Measurements from ENCODE around the gene EDIL3. TPM values are rescaled to one million over a fixed set of nuclear protein-coding genes. Genes with fewer than 3 reads are reported as not detected.

EDIL3 gene
- total and polyA plus RNA-seq, 2 donors (not counting 3 experiments of a cell fraction or from before 2014, with no cell fraction given) = 9.1 to 28.8 TPM

- ChIA-PET POLR2A (no interaction called here), CTCF (interaction anchor here (1.0 kb wide), 1 partner anchor 18 kb away, joined by 3 read pairs; no protein-coding TSS in a partner anchor)
- no peaks in the 10 kb centered on the region for H3K27me3 ChIP-seq (ENCODE audit: control insufficient read depth in 2 of 2, insufficient read depth in 2 of 2, low read length in 2 of 2)
- H3K9me3 ChIP-seq (replicated peaks; ENCODE audit: control insufficient read depth, insufficient read depth, low read length) = no peaks in the 10 kb centered on the region
- H4K20me1 ChIP-seq (replicated peaks; ENCODE audit: control insufficient read depth, extremely low read depth, insufficient read depth, low read length) = no peaks in the 10 kb centered on the region
- dilution Hi-C loops (cut with MboI; ENCODE audit: extremely low pct_ligation_motif_present, low sequenced_read_pairs) = no loop called here
- DNase-seq (ENCODE audit: low read depth, low spot score) (no peak), FAIRE-seq (no peak)
- H3K9ac ChIP-seq (replicated peaks; ENCODE audit: extremely low read depth, insufficient read depth, low read length) = no peak overlapping the region
- H3K79me2 ChIP-seq (ENCODE audit: control insufficient read depth, insufficient read depth, low read length) = no peaks in the 10 kb centered on the region
- H3K36me3 ChIP-seq (ENCODE audit: control insufficient read depth in 2 of 2, extremely low read depth in 1 of 2, insufficient read depth in 2 of 2, low read length in 2 of 2) = no peaks in the 10 kb centered on the region
- no peak overlapping the region for H3K4me3 ChIP-seq (replicated peaks in 1 of 3; ENCODE audit: insufficient read depth in 1 of 3, low read depth in 1 of 3, low read length in 3 of 3)
- peaks cover 3% of the 10 kb centered on the region for H3K4me1 ChIP-seq (ENCODE audit: control insufficient read depth, extremely low read depth, insufficient read depth, low read length)
- BruUV-seq (replicated peaks) = no TSS peak
- no peak overlapping the region for H3K4me2 ChIP-seq (ENCODE audit: insufficient read depth, low read length)
- no peaks in the 10 kb centered on the region for H3K9me1 ChIP-seq (replicated peaks; ENCODE audit: control insufficient read depth, extremely low read depth, insufficient read depth, low read length)
- no peak overlapping the region for H2AFZ ChIP-seq (ENCODE audit: low read depth, low read length)
- H3K27ac ChIP-seq (ENCODE audit: insufficient read depth, low read depth, low read length) = no peak overlapping the region
- intact Hi-C loops (cut with micrococcal nuclease) = no loop called here
- TF ChIP-seq GATA2 (IDR thresholded peaks at IDR 0.05; ENCODE audit: insufficient read depth, insufficient read length, low read depth, low read length) (no peak), EZH2 (IDR thresholded peaks at IDR 0.05; ENCODE audit: borderline replicate concordance, low read depth, low read length, severe bottlenecking) (no peak), POLR2A (IDR thresholded peaks at IDR 0.05; ENCODE audit: low read depth, low read length) (no peak)
- TF ChIP-seq, protein P1, sequence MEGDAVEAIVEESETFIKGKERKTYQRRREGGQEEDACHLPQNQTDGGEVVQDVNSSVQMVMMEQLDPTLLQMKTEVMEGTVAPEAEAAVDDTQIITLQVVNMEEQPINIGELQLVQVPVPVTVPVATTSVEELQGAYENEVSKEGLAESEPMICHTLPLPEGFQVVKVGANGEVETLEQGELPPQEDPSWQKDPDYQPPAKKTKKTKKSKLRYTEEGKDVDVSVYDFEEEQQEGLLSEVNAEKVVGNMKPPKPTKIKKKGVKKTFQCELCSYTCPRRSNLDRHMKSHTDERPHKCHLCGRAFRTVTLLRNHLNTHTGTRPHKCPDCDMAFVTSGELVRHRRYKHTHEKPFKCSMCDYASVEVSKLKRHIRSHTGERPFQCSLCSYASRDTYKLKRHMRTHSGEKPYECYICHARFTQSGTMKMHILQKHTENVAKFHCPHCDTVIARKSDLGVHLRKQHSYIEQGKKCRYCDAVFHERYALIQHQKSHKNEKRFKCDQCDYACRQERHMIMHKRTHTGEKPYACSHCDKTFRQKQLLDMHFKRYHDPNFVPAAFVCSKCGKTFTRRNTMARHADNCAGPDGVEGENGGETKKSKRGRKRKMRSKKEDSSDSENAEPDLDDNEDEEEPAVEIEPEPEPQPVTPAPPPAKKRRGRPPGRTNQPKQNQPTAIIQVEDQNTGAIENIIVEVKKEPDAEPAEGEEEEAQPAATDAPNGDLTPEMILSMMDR (IDR thresholded peaks at IDR 0.05; ENCODE audit: extremely low read depth in 1 of 2, insufficient read depth in 1 of 2, low read depth in 1 of 2, low read length in 2 of 2) = no peak
These were observed 153.2 kb downstream of the EDIL3 start for GRCh38 chr5:84231433-84231832.

- DNase-seq (ENCODE audit: low read depth, low spot score) (no peak), FAIRE-seq (no peak)
- Histone ChIP-seq H3K27ac (ENCODE audit: insufficient read depth, low read depth, low read length) (no peak overlapping the region), H2AFZ (ENCODE audit: low read depth, low read length) (no peak overlapping the region), H3K9ac (replicated peaks; ENCODE audit: extremely low read depth, insufficient read depth, low read length) (no peak overlapping the region), H3K79me2 (ENCODE audit: control insufficient read depth, insufficient read depth, low read length) (no peaks in the 10 kb centered on the region), H3K9me3 (replicated peaks; ENCODE audit: control insufficient read depth, insufficient read depth, low read length) (no peaks in the 10 kb centered on the region), H3K27me3 (ENCODE audit: control insufficient read depth in 2 of 2, insufficient read depth in 2 of 2, low read length in 2 of 2) (no peaks in the 10 kb centered on the region), H3K36me3 (ENCODE audit: control insufficient read depth in 2 of 2, extremely low read depth in 1 of 2, insufficient read depth in 2 of 2, low read length in 2 of 2) (no peaks in the 10 kb centered on the region), H4K20me1 (replicated peaks; ENCODE audit: control insufficient read depth, extremely low read depth, insufficient read depth, low read length) (no peaks in the 10 kb centered on the region), H3K4me3 (replicated peaks in 1 of 3; ENCODE audit: insufficient read depth in 1 of 3, low read depth in 1 of 3, low read length in 3 of 3) (no peak overlapping the region), H3K9me1 (replicated peaks; ENCODE audit: control insufficient read depth, extremely low read depth, insufficient read depth, low read length) (no peaks in the 10 kb centered on the region), H3K4me2 (ENCODE audit: insufficient read depth, low read length) (no peak overlapping the region), H3K4me1 (ENCODE audit: control insufficient read depth, extremely low read depth, insufficient read depth, low read length) (no peaks in the 10 kb centered on the region)
- BruUV-seq (replicated peaks) = no TSS peak
- intact Hi-C loops (cut with micrococcal nuclease) = no loop called here
- CTCF ChIA-PET = no interaction called here
- POLR2A ChIA-PET = no interaction called here
- dilution Hi-C loops (cut with MboI; ENCODE audit: extremely low pct_ligation_motif_present, low sequenced_read_pairs) = no loop called here
- TF ChIP-seq POLR2A (IDR thresholded peaks at IDR 0.05; ENCODE audit: low read depth, low read length) (no peak), FOS (IDR thresholded peaks at IDR 0.05; ENCODE audit: borderline replicate concordance, insufficient read depth, low read length) (no peak), EZH2 (IDR thresholded peaks at IDR 0.05; ENCODE audit: borderline replicate concordance, low read depth, low read length, severe bottlenecking) (no peak), POLR2AphosphoS5 (IDR thresholded peaks at IDR 0.05; ENCODE audit: insufficient read depth, low read depth, low read length) (no peak), GATA2 (IDR thresholded peaks at IDR 0.05; ENCODE audit: insufficient read depth, insufficient read length, low read depth, low read length) (no peak), MYC (IDR thresholded peaks at IDR 0.05; ENCODE audit: low read depth, low read length) (no peak), JUN (IDR thresholded peaks at IDR 0.05; ENCODE audit: borderline replicate concordance, insufficient read depth, insufficient read length, low read depth) (no peak)
- TF ChIP-seq, protein P1 (IDR thresholded peaks at IDR 0.05; ENCODE audit: extremely low read depth in 1 of 2, insufficient read depth in 1 of 2, low read depth in 1 of 2, low read length in 2 of 2) = no peak
- TF ChIP-seq, protein P2, sequence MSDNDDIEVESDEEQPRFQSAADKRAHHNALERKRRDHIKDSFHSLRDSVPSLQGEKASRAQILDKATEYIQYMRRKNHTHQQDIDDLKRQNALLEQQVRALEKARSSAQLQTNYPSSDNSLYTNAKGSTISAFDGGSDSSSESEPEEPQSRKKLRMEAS (IDR thresholded peaks at IDR 0.05; ENCODE audit: insufficient read depth, insufficient read length) = no peak
These were observed 155.6 kb downstream of the EDIL3 start for GRCh38 chr5:84229045-84229444.
